Dedifferentiated amniotic fluid mesenchymal stem cell (primary cell): ENCODE measurements around the gene DRAXIN.
A peak's percentile ranks its signal among the peaks of the same experiment; 100 is the strongest.

Experiments
- DNase-seq: peaks from one replicate; pipeline ENCODE4 v3.0.0-alpha.2; 2016; ENCODE audit errors: extremely low spot score

DRAXIN gene

GRCh38 chr1:11685210-11685752, 6.2 kb upstream of the DRAXIN start:
- no peak for DNase-seq

- DNase-seq = no peak
Observed at GRCh38 chr1:11688506-11688905, 3.0 kb upstream of the DRAXIN start.

GRCh38 chr1:11690397-11691301, 861 bp upstream of the DRAXIN start:
- no peak for DNase-seq

GRCh38 chr1:11691928-11692711, 610 bp downstream of the DRAXIN start:
- no peak for DNase-seq

GRCh38 chr1:11693024-11693590, 1.6 kb downstream of the DRAXIN start:
- peak; percentile 39 for DNase-seq

GRCh38 chr1:11693917-11694316, 2.4 kb downstream of the DRAXIN start:
- no peak for DNase-seq

- DNase-seq = no peak
Observed at GRCh38 chr1:11695861-11696260, 4.4 kb downstream of the DRAXIN start.

- no peak for DNase-seq
Observed at GRCh38 chr1:11697188-11697892, 5.8 kb downstream of the DRAXIN start.

- DNase-seq = no peak
Observed at GRCh38 chr1:11697893-11698210, 6.3 kb downstream of the DRAXIN start.

GRCh38 chr1:11700601-11701467, 9.3 kb downstream of the DRAXIN start:
- DNase-seq = no peak

GRCh38 chr1:11701551-11701961, 10.0 kb downstream of the DRAXIN start:
- DNase-seq = no peak

GRCh38 chr1:11701981-11702803, 10.7 kb downstream of the DRAXIN start:
- no peak for DNase-seq

GRCh38 chr1:11703357-11704193, 12.1 kb downstream of the DRAXIN start:
- no peak for DNase-seq

GRCh38 chr1:11704194-11704529, 12.7 kb downstream of the DRAXIN start:
- no peak for DNase-seq

GRCh38 chr1:11704691-11705475, 13.4 kb downstream of the DRAXIN start:
- no peak for DNase-seq

- no peak for DNase-seq
Observed at GRCh38 chr1:11705596-11705995, 14.1 kb downstream of the DRAXIN start.

GRCh38 chr1:11706292-11706691, 14.8 kb downstream of the DRAXIN start:
- DNase-seq = no peak

GRCh38 chr1:11707621-11708276, 16.2 kb downstream of the DRAXIN start:
- no peak for DNase-seq
